Activated T-cell treated with anti-CD3 and anti-CD28 coated beads, Interleukin-2, amount 50 U/mL, for 48 hours (primary cell): ENCODE measurements around the gene SPC25.

Source experiments
- DNase-seq, 2 experiments: peaks; one replicate each; pipeline ENCODE4 v3.0.0-alpha.2; 2020

Gene SPC25

DNA sequence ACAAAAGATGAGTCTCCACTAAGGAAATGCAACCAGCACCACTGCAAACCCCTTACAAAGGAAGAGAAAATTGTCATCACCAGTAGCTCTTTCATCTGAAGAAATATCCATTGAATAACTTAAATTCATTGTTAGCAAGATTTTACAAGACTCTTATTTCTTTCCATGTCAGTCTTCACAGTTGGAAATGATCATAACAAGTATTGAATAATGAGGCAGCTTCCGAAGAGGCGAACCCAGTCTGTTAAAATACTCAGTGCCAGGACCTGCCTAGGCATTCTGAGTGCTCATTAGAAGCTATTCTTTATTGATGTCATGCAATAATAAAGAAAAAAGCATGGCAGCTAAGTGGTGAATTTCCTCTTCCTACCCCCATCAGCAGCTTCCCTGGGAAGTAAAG, 54.3 kb downstream of the SPC25 start:
- no peak for DNase-seq

DNA sequence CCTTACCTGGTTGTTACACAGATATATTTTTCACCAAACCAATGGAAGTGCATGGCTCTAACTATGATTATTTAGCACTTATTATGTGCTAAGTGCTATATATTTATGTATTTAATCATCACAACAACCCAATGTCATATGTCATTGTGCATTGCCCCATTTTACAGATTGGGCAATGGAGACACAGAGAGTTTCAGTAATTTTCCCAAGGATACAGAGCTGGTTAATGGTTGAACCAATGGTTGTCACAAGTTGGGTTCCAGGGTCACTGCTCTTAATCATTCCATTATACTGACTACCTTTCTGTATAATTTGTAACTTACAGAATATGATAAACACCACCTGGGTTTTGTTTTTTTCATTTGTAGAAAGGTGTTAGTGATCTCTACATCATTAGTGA, 58.6 kb downstream of the SPC25 start:
- DNase-seq: no peak

DNA sequence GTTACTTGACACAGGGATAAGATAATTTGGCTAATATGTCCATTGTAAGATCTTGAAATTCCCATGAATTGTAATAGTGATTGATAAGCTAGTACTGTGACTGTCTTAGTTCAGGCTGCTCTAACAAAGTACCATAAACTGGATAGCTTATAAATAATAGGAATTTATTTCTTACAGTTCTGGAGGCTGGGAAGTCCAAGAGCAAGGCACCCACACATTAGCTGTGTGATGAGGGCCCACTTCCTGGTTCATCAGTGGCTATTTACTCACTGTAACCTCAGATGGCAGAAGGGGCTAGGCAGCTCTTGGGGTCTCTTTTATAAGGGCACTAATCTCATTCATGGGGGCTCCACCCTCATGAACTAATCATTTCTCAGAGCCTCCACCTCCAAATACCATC, 59.3 kb downstream of the SPC25 start:
- no peak for DNase-seq

GRCh38 chr2:168825126-168825525, 65.1 kb downstream of the SPC25 start:
- DNase-seq: no peak

GRCh38 chr2:168821992-168822391, 68.2 kb downstream of the SPC25 start:
- no peak for DNase-seq

DNA sequence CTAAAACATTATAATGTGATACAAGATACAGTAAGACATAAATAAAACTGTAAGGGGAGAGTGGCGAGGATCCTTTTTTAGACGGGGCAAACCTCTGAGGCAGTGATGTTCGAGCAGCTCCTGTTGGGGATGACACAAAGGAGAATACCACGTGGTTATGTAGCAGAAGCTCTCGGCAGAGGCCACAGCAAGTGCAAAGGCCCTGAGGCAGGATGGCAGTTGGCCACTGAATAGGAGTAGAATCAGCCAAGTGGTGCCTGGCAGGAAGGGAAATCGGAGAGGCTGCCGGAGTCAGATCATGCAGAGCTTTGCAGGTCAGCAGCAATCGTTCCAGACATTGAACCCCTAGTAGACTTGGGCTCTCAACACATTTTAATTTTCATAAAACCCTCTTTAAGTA, 68.7 kb downstream of the SPC25 start:
- no peak for DNase-seq
